Superior temporal gyrus (tissue), 1 donor: Measurements from ENCODE around the gene RNF43.
"Not testable (repeated sequence)": the region's sequence is repeated elsewhere in the genome, so short reads cannot be mapped to it uniquely, and the experiment has no call there.

Experiments used
- DNase-seq: peaks from one replicate; pipeline ENCODE4 v3.0.0-alpha.2; 2016; ENCODE audit errors: extremely low spot score

Gene RNF43

DNA sequence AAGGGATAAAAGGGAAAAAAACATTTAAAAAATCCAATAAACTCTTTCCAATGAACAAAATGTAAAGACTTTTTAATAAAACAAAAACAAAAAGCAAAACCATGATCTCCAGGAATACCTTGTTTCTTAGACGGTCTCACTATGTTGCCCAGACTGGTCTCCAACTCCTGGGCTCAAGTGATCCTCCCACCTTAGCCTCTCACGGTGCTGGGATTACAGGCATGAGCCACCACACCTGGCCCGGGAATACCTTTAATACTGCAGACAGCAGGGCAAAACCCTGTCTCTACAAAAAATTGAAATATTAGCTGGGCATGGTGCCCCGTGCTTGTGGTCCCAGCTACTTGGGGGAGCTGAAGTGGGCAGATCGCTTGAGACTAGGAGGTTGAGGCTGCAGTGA, 7.9 kb downstream of the RNF43 start:
- no peak for DNase-seq

DNA sequence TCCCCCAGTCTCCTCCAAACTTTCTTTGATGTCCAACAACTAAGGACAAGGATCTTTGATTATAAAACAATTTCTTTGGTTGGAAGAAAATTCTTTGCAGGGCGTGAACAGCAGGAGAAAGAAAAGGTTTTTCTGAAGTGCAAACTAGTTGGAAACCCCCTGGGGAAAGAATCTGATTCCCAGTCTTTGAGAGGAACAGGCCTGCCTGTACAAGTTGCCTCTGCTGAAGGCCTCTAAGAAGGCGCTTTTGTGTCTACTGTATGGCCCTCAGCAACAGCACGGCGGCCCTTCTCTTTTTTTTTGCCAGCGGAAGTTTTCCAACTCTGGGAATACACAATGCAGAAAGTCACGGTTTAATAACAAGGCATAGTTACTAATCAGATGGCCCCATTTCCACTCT, 14.0 kb downstream of the RNF43 start:
- DNase-seq, result no peak

DNA sequence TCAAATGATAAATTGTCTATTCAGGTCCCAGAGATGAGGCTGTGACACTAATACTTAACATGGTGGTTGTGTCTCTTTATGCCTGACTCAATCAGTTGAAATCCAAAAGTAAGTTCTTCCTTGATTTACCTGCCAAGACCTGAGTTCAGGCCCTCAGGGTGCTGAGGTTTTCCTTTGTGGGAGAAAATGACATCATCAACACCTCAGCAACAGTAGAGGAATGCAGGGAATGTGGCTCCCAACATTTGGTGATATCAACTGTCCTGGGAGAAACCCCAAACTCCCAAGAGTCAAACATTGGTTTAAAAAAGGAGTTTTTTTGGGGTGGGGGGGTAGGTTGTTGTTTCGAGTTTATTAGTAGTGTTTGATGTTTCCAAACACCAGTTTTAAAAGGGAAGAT, 14.7 kb downstream of the RNF43 start:
- DNase-seq, result no peak

DNA sequence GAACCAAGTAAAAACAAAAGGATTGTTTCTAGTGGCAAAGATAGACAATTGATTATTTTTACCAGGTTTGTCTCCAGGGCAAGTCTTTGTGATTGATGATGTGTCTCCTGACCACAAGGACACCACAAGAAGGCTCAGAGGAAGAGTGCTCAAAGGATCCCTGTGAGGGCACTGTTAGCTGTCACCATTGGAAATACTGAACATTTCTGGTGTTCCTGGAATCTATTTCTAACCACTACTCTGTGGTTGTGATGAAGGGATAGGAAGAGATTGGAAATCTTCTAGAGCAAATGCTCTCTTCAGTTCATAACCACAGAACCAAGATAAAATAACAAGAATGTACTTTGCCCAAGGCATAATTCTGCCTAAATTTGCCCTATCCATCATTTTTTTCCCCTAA, 15.3 kb downstream of the RNF43 start:
- no peak for DNase-seq

DNA sequence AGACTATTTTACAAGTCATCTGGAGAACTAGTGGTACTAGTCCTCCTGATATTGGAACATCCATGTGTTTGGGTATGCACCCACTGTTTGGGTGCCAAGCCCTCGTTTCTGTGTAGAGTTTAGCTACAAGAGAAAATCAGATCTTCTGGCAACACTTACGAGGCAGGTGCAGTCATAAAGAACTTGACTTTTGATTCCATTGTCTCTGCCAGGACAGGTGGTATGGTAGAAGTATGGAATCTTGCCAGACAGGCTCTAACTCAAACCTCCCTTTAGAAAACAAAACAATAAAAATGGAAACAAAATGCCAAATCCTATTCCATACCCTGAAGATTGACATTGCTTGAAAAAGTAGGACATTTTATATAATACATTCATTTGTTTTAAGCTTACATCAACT, 16.0 kb downstream of the RNF43 start:
- no peak for DNase-seq

DNA sequence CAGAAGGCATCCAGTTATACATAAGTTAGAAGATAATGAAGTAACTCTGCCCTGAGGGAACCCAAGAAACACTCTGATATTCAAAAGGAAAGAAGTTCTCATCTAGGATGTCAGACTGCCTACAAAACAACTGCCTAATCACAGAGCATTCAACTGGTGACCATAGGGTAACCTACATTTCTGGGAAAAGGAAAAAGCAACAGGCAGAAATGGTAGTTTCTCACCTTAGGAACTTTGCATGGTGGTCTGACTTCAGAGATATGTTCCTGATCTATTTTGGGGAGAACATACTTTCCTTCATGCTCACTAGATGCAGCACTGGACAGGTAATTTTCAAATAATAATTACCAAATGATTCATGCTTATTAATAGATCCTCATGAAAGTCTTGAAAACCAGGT, 16.5 kb downstream of the RNF43 start:
- no peak for DNase-seq

DNA sequence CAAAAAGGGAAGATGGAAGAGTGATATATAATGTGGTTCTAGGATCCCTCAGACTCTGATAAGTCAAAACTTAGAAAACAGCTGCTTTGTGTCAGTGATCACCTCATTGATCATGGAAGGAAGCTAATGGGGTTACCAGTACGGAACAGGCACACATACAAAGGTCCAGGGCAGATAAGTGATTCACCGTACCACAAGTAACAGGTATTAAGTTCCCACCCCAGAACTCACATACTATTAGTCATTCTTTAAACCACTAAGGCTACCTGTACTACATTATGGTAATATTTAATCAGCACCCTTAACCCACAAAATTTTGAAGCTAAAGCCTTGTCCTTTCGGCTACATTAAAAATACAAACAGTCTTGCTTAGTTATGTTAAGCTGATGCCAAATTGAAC, 17.4 kb downstream of the RNF43 start:
- DNase-seq, result no peak

DNA sequence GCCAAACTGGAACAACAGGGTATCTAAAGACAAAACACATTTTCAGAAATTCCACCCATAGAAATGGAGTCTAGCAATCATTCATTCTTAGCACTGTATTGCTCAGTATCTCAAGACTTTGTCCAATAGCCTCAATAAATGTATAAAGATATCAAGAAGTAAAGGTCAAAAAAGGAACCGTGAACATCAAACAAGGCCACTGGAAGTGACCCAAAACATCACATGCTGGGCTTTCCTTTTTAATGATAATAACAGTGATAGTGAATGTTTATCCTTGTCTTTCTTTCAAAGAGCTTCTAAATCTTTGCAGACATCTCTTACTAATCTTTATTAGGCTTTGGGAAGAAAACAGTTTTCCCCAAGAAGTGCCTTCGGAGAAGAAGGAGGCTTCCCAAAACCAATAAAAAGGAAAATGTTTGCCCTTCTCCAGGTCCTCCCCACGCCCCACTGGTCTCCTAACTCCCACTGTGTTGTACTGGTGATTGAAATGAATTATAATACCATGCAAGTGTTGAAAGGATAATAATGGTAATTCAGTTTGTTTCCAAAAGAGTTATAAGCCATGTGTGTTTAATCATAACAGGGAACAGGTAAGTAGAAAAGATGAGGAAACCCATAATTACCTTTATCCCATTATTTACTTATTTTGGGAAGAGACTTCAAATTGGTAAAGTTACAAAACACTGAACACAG, 18.6 kb downstream of the RNF43 start:
- DNase-seq, result no peak

DNA sequence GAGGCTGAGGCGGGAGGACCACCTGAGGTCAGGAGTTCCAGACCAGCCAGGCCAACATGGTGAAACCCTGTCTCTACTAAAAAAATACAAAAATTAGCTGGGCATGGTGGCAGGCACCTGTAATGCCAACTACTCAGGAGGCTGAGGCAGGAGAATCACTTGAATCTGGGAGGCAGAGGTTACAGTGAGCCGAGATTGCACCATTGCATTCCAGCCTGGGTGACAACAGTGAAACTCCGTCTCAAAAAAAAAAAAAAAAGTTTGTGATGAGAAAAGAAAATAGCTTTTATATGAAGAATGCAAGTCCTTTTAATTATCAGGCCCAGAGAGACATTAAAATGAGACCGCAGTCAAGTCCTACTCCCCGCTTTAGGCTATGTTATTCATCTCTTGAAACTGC, 19.9 kb downstream of the RNF43 start:
- DNase-seq, result not testable (repeated sequence)

DNA sequence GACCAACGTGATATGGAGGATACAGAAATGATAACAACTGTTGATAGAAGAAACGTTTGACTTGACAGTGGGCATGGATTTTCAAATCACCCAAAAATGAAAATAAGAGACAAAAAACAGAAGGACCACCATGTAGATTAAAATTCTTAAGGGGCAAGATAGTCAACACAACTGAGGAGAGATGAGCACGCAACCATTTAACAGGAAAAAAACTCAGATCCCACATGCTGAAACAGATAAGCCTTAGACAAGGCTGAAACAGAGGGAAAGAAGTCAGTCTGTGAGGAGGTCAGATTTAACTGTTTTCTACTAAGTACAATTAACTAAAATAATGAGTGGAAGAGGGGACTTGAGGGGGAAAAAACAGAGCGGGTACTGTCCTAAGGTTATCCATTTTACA, 21.2 kb downstream of the RNF43 start:
- DNase-seq, result no peak

DNA sequence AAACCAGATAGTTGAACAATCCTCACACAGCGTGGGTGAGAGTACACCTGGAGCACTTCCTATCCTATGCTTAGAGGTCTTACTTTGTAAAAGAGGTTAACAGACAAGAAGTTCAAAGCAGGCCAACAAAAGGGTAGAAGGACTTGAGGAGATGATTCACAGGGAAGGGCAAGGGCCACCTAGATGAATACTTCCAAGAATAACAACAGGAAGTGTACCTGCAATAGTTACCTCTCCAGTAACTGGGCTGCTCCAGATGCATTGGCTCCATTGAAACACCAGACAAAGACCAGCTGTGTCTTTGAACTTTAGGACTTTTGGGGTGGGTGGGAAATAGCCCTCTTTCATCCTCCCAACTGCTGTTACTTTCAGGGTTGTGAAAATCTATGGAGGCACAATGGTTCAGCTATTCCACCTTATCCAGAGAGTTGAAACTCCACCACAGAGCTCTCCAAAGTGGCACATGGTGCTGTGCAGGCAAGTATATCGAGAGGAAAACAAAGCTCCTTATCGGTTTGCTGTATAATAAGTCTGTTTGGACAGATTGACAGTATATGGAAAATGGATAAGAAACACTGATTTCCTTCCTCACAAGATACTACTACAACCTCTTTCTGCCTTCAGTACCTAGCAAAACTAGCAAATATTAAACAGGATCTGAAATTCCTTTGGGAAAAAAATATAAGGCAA, 22.7 kb downstream of the RNF43 start:
- DNase-seq, result no peak

DNA sequence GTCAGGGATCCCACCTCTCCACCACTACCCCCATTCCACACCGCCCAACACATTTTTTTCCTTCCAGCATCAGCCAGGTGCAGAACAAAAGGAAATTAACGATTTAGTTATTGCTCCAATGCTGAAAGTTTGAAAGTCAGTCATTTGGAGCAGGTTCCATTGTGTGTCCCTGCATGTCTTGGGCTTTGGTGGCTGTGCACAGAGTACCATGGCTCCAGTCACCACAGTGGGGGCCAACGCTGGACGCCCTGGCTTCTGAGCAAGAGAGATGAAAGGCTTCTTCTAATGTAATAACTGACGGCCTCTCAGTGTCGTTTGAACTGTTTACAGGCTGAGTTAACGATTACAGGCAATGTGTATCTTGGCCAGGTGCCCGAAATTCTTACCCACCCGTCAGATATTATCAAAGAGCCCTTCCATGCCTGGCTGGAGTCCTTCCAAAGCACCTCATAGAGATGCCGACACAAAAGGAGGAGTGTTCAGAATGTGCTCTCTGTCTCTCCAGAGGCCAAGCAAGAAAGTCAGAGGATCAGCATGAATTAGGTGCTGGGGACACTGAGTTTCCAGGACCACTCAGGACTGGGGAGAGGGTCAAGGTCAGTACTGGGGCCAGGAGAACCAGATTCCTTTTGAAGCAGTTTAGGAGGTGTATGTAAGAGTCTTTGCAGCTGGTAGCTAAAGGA, 25.9 kb downstream of the RNF43 start:
- no peak for DNase-seq

DNA sequence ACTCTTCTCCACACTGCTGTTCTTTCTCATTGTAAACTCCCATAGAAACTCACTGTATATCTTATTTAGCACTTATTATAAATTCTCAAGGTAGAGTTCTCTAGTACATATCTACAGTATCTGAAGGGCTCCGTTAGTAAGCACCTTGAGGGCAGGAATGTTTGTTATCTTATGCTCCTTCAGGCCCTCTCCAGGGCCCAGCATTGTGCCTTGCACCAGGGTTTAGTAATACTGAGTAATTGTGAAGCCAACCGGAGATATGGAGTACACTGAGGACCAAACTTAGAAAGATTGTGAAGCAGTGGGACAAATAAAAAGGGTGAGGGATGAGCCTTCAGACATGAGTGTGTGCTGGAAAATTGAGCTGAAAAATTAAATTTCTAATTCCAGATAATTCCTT, 26.4 kb downstream of the RNF43 start:
- no peak for DNase-seq

DNA sequence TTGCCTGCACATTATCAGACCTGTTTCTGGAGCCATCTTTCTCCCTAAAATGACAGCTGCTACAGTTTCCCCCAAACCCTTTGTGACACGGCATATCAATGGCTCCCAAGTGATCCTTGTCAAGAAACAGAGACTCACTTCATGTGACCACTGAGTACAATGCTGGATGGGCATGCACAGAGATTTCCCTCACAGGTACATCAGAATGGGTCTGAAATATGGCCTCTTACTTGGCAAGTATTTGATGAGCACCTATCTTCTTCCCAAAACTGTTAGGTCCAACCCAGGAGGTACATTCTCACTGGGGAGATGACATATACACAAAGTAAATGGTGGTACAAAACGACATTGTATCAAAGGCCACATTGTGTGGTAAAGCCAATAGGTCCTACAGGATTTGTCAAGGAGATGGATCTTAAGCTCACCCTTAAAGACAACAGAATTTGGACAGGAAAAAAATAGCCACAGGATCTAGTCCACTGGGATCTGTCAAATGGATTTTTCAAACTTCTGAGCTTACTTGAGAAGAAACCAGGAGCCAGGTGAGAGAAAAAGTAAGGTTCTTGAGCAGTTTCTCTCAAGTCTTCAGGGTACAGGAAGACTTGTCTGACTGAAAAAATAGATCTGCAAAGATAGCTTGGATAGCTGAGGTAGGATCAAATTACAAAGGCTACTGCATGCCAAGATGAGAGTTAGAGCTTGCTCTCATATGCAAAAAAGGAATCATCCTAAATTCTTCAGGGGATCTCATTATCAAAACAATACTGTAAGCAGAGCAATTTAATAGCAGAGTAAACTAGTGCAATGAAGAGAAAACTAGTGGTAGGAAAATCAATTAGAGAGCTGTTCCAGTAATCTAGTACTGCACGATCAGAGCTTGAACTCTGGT, 28.8 kb downstream of the RNF43 start:
- no peak for DNase-seq

DNA sequence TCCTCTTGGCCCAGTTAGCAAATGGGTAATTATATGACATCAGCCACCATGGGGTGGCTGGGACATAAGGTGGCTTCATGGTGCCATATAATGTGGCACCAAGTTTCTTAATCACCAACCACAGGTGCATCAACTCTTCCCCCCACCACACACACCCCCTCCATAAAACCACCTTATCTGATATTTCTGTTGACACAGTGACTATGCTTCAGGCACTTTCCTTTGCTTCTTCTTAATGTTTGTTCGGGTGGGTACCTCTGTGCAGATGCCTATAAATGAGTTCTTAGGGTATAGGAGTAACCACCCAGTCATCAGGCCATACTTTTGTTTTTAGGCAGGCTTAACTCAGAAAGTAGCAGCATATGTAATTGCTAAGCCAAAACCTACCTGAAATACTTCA, 29.5 kb downstream of the RNF43 start:
- no peak for DNase-seq

DNA sequence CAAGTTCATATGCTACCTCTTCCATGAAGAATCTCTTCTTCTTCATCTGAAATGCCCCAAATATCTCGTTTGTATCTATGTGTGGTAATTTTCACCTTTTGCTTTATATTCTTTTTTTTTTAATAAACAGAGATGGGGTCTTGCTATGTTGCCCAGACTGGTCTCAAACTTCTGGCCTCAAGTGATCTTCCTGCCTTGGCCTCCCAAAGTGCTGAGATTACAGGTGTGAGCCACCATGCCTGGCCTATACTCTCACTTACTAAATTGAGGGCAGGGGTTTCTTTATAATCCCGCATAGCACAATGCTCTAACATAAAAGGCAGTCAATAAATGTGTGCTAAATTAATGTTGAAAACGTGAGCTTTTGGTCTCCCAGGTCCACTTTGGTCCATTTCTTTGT, 30.6 kb downstream of the RNF43 start:
- no peak for DNase-seq

DNA sequence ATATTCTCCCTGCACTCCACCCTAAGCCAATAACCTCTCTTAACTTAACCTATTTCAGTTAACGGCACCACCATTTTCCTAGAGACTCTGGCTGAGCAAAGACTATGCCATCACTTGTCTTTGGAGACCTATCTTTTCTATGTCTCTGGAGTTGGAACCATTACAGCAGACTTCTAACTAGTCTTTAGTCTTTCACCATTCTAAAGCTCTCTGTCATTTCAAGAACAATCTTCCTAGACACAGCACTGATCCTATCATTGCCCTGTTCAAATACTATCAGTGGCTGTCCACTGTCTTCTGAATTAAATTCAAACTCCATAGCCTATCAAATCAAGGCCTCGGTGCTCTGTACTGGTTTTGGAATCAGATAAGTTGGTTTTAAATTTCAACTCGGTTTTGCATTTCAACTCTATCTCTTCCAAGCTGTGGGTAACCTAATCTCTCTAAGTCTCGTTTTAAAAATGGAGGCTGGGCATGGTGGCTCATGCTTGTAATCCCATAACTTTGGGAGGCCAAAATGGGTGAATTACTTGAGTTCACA, 31.9 kb downstream of the RNF43 start:
- no peak for DNase-seq

DNA sequence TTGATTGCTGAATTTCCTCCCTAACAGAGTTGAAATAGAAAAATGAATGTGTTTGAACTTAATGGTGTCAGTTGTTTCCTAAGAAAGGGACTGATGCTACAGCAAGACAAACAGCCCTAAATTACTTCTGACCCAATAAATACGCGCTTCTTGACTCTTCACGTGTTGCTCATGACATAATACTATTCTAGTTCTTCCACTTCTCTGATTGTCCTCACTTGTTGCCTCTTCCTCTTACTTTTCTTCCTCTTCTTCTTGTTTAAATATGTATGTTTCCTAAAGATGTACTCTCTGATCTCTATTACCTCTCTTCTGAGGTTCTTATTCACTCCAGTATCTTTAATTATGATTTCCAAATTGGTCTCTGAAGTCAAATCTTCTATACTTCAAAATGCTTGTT, 32.4 kb downstream of the RNF43 start:
- DNase-seq, result no peak

DNA sequence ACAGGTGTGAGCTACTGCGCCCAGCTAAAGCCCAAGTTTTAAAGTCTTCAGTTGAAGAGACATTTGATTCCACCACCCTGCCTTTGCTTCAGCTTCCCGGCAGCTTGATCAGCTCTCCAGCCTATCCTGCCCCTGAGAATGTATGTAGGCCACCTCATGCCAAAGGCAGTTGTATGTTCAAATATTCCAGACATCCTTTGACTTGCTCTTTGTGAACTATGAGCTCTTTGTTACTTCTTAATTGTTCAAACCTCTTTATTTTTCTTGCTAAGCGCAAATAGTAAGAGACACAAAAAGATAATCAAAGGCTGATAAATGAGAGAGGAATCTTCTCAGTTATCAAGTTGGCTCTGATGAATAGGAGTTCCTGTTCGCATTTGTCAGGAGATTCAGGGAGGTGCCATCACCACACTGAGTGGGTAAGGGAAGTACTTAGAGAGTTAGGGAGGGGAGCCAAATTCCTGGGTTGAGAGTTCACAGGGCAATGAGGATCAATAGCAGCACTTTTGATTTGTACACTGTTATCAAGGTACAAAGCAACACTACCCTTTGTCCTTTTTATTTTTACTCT, 33.4 kb downstream of the RNF43 start:
- DNase-seq, result no peak

DNA sequence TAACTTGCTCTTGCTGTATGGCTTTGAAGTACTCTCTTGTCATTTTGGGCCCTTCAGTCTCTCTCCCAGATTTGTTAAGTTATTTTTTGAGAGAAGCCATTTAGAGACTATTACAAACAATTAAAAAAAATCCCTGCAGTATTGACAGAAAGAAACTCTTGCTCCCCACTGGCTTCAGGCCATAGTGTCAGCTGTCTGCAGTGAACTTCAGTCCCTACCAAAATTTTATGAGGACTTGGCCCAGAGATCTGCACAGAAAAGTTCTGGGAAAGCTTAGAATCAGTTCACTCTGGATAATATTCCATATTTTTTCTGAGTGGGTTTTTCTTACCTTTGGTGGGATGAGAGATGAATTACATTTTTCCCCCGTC, 34.5 kb downstream of the RNF43 start:
- DNase-seq, result no peak

DNA sequence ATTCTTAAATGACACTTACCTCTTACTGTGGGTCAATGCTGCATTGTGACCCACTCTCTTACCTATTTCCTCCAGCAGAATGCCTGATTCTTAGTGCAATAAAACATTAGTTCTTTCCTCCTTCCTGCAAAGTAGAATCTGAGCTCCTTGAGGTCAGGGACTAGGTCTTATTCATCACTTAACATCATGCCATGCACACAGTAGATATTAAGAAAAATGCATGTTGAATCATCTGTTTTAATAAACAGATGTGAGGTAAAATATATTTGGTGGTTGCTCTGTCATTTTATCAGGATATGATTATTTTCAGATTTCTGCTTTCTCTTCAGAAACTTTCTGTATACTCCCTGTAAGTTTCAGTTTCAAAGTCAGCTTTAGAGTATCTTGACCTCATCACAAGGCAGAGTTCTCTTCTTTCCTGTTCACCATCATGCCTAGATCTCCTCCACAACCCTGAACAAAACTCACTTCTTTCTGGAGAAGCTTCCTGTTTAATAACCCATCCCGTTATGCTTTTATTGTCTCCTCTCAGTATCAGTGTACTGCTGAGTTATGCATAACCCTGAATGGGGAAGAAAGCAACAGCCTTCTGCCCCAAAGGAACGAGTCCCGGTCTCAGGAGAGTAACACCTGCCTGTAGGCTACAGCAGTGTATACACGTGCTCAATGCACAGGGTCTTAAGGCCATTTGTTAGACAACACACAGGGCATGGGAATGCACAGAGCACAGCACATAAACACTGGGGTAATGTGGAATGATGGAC, 35.0 kb downstream of the RNF43 start:
- DNase-seq, result no peak
